BJ (cell line): ENCODE results near the gene C11orf58. TPM values are rescaled to one million over a fixed set of nuclear protein-coding genes. Genes with fewer than 3 reads are reported as not detected.

Experiments used
- CTCF ChIA-PET: fragments of 350-600 bp; formaldehyde crosslinking; extraction: SDS; loops from one replicate; lab custom pipeline; 2021; ENCODE audit warnings: antibody characterized with exemption, inconsistent platforms; lab: Yijun Ruan, JAX
- POLR2A ChIA-PET: fragments of 300-600 bp; sonication (Branson Sonifier 250); formaldehyde crosslinking; extraction: SDS; loops from one replicate; lab custom pipeline; 2021; ENCODE audit warnings: antibody characterized with exemption; lab: Charles Lee
- DNase-seq: peaks from one replicate; pipeline ENCODE4 v3.0.0-alpha.2; 2011; ENCODE audit warnings: low read depth
- H3K27me3 ChIP-seq: 2 replicates; pipeline ENCODE4 v1.6.0; 2011; ENCODE audit warnings: low read length; ENCODE audit not compliant: control insufficient read depth, insufficient read depth
- H3K36me3 ChIP-seq: 2 replicates; pipeline ENCODE4 v1.5.1; 2011; ENCODE audit warnings: low read length; ENCODE audit not compliant: control insufficient read depth, insufficient read depth
- H3K4me3 ChIP-seq: 2 replicates; pipeline ENCODE4 v1.5.1; 2011; ENCODE audit warnings: low read depth, mild to moderate bottlenecking, control low read depth, low read length
- CTCF ChIP-seq: IDR thresholded peaks from 2 replicates; pipeline ENCODE4 v1.5.1; 2011; ENCODE audit warnings: low read depth, mild to moderate bottlenecking, control low read depth, inconsistent platforms, low read length, moderate library complexity; ENCODE audit not compliant: insufficient read depth
- polyA plus RNA-seq: library from polyadenylated mRNA; depleted of rRNA; stranded (reverse); fragments of >200 nt; gene quantifications from 2 replicates; pipeline ENCODE4 v1.2.3, GENCODE V29; 2011

Gene C11orf58
- polyA plus RNA-seq, 1 experiment: 115 TPM

GRCh38 chr11:16807306-16807705 lies 68.9 kb downstream of the C11orf58 start:
- no peak for TF ChIP-seq CTCF
- Histone ChIP-seq H3K4me3 (no peak overlapping the region), H3K27me3 (no peaks in the 10 kb centered on the region; the same call in 1 of the 2 replicates), H3K36me3 (no peaks in the 10 kb centered on the region)
- ChIA-PET POLR2A (no interaction called here), CTCF (interaction anchor here (1.2 to 1.4 kb wide), 2 partner anchors 16 to 22 kb away, joined by 3 to 4 read pairs; no protein-coding TSS in a partner anchor)
- DNase-seq: no peak
